K562 (cell line): ENCODE results near the gene POLR3C. TPM values are rescaled to one million over a fixed set of nuclear protein-coding genes. Genes with fewer than 3 reads are reported as not detected.
A peak's percentile ranks its signal among the peaks of the same experiment; 100 is the strongest.

Source experiments
- ARID1B ChIP-seq: fragments of 450-650 bp; IDR thresholded peaks from 2 replicates; pipeline ENCODE4 v1.6.1; 2016; ENCODE audit warnings: antibody characterized with exemption, mild to moderate bottlenecking, inconsistent platforms
- ETV5 ChIP-seq: sonication (generic); formaldehyde crosslinking; IDR thresholded peaks from 2 replicates; pipeline ENCODE4 v1.4.0; 2020; ENCODE audit warnings: low read depth, mild to moderate bottlenecking, missing genetic modification reagents
- HNRNPLL ChIP-seq: fragments of 200-400 bp; formaldehyde crosslinking; IDR thresholded peaks from 2 replicates; pipeline ENCODE4 v1.6.1; 2017; ENCODE audit warnings: low read length, low read depth, mild to moderate bottlenecking; ENCODE audit not compliant: poor library complexity, severe bottlenecking
- MBD1 ChIP-seq: fragments of 250-450 bp; sonication (Bioruptor Pico); IDR thresholded peaks from 2 replicates; pipeline ENCODE4 v1.8.0; 2022; ENCODE audit warnings: inconsistent platforms
- NFIX ChIP-seq: fragments of 250-450 bp; sonication (Bioruptor Pico); IDR thresholded peaks from 2 replicates; pipeline ENCODE4 v1.4.0; 2020; ENCODE audit warnings: low read depth, mild to moderate bottlenecking, moderate library complexity
- NFYB ChIP-seq: IDR thresholded peaks from 2 replicates; pipeline ENCODE4 v1.6.1; 2011; ENCODE audit warnings: mild to moderate bottlenecking, moderate library complexity; ENCODE audit not compliant: insufficient read length; ENCODE audit errors: extremely low read depth
- NRF1 ChIP-seq, 2 experiments: fragments of 450-650 bp; IDR thresholded peaks in 1 of 2; conservative IDR thresholded peaks in 1 of 2; 2 replicates each; pipeline ENCODE4 v1.6.1; 2014; ENCODE audit warnings: mild to moderate bottlenecking in 2 of 2
- RERE ChIP-seq: sonication (generic); formaldehyde crosslinking; IDR thresholded peaks from 2 replicates; pipeline ENCODE4 v1.8.0; 2023; ENCODE audit warnings: missing genetic modification reagents, mild to moderate bottlenecking, borderline replicate concordance
- ZNF778 ChIP-seq: fragments of 450-650 bp; formaldehyde crosslinking; IDR thresholded peaks from 2 replicates; pipeline ENCODE4 v1.4.0; 2020; ENCODE audit warnings: mild to moderate bottlenecking, moderate library complexity
- polyA plus RNA-seq, 8 experiments: library from polyadenylated mRNA; depleted of rRNA in 4 of 8; stranded (reverse) in 5 of 8; unstranded in 3 of 8; fragments of >200 nt; fragmentation: Nextera tagmentation in 2 of 8; fragmentation: Illumina TruSeq in 1 of 8; extraction: Ambion mirVana in 2 of 8; extraction: Trizol in 1 of 8; gene quantifications; 2 replicates each; pipeline versions ENCODE4 v1.2.1 to v1.2.3, GENCODE V29; 2011 to 2014; ENCODE audit warnings: inconsistent platforms in 1 of 8, missing spikeins in 1 of 8
- total RNA-seq, 7 experiments: library from RNA; depleted of rRNA in 6 of 7; stranded (reverse); fragments of >200 nt in 6 of 7; fragmentation: Illumina TruSeq in 2 of 7; extraction: Trizol in 2 of 7; gene quantifications; 2 replicates each; pipeline versions ENCODE4 v1.2.1 to v1.2.3, GENCODE V29; 2011 to 2021; ENCODE audit warnings: low replicate concordance in 1 of 7
- TF ChIP-seq, protein P1 (sequence below): fragments of 450-650 bp; IDR thresholded peaks from 2 replicates; pipeline ENCODE4 v1.6.1; 2017; ENCODE audit warnings: antibody characterized with exemption, mild to moderate bottlenecking
- TF ChIP-seq, protein P2 (sequence below): sonication (generic); formaldehyde crosslinking; IDR thresholded peaks from 2 replicates; pipeline ENCODE4 v1.8.0; 2022; ENCODE audit warnings: mild to moderate bottlenecking, missing genetic modification reagents, borderline replicate concordance
- TF ChIP-seq, protein P3 (sequence below): fragments of 250-450 bp; sonication (Bioruptor Pico); IDR thresholded peaks from 2 replicates; pipeline ENCODE4 v1.4.0; 2020; ENCODE audit warnings: mild to moderate bottlenecking

Gene POLR3C
- total and polyA plus RNA-seq, 9 of the 15 experiments (the other 6 are each of a cell fraction or from before 2014, with no cell fraction given), result 19.7 to 64.1 (median 45.2) TPM

GRCh38 chr1:145879775-145880174, 55.8 kb downstream of the POLR3C start (continued):
- TF ChIP-seq RERE (CRISPR knock-in tag) (no peak), NFIX (CRISPR knock-in tag) (no peak), MBD1 (CRISPR knock-in tag) (no peak), ARID1B (peak; percentile 15; the same call in 1 of the 2 replicates), NRF1 (conservative IDR thresholded peaks at IDR 0.05 in 1 of 2, IDR thresholded peaks at IDR 0.05 in 1 of 2) (no peak), ZNF778 (no peak), HNRNPLL (no peak), NFYB (no peak), ETV5 (no peak)
- TF ChIP-seq, protein P1, sequence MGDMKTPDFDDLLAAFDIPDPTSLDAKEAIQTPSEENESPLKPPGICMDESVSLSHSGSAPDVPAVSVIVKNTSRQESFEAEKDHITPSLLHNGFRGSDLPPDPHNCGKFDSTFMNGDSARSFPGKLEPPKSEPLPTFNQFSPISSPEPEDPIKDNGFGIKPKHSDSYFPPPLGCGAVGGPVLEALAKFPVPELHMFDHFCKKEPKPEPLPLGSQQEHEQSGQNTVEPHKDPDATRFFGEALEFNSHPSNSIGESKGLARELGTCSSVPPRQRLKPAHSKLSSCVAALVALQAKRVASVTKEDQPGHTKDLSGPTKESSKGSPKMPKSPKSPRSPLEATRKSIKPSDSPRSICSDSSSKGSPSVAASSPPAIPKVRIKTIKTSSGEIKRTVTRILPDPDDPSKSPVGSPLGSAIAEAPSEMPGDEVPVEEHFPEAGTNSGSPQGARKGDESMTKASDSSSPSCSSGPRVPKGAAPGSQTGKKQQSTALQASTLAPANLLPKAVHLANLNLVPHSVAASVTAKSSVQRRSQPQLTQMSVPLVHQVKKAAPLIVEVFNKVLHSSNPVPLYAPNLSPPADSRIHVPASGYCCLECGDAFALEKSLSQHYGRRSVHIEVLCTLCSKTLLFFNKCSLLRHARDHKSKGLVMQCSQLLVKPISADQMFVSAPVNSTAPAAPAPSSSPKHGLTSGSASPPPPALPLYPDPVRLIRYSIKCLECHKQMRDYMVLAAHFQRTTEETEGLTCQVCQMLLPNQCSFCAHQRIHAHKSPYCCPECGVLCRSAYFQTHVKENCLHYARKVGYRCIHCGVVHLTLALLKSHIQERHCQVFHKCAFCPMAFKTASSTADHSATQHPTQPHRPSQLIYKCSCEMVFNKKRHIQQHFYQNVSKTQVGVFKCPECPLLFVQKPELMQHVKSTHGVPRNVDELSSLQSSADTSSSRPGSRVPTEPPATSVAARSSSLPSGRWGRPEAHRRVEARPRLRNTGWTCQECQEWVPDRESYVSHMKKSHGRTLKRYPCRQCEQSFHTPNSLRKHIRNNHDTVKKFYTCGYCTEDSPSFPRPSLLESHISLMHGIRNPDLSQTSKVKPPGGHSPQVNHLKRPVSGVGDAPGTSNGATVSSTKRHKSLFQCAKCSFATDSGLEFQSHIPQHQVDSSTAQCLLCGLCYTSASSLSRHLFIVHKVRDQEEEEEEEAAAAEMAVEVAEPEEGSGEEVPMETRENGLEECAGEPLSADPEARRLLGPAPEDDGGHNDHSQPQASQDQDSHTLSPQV, result peak; percentile 23; the same call in 1 of the 2 replicates
- TF ChIP-seq, protein P2, sequence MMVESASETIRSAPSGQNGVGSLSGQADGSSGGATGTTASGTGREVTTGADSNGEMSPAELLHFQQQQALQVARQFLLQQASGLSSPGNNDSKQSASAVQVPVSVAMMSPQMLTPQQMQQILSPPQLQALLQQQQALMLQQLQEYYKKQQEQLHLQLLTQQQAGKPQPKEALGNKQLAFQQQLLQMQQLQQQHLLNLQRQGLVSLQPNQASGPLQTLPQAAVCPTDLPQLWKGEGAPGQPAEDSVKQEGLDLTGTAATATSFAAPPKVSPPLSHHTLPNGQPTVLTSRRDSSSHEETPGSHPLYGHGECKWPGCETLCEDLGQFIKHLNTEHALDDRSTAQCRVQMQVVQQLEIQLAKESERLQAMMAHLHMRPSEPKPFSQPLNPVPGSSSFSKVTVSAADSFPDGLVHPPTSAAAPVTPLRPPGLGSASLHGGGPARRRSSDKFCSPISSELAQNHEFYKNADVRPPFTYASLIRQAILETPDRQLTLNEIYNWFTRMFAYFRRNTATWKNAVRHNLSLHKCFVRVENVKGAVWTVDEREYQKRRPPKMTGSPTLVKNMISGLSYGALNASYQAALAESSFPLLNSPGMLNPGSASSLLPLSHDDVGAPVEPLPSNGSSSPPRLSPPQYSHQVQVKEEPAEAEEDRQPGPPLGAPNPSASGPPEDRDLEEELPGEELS (CRISPR knock-in tag), result no peak
- TF ChIP-seq, protein P3, sequence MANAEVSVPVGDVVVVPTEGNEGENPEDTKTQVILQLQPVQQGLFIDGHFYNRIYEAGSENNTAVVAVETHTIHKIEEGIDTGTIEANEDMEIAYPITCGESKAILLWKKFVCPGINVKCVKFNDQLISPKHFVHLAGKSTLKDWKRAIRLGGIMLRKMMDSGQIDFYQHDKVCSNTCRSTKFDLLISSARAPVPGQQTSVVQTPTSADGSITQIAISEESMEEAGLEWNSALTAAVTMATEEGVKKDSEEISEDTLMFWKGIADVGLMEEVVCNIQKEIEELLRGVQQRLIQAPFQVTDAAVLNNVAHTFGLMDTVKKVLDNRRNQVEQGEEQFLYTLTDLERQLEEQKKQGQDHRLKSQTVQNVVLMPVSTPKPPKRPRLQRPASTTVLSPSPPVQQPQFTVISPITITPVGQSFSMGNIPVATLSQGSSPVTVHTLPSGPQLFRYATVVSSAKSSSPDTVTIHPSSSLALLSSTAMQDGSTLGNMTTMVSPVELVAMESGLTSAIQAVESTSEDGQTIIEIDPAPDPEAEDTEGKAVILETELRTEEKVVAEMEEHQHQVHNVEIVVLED (CRISPR knock-in tag), result no peak
